HG02970 (cell line): ENCODE data around the gene KCNJ11.

Source experiments
- ATAC-seq: cut with Tn5 transposase; IDR thresholded peaks from one replicate; pipeline ENCODE4 v1.9.1; 2021; ENCODE audit warnings: mild to moderate bottlenecking, moderate library complexity, moderate number of reproducible peaks; ENCODE audit not compliant: unreplicated experiment, low FRiP score

KCNJ11 gene

GRCh38 chr11:17410606-17411379 is 22.3 kb upstream of the KCNJ11 start:
- no peak for ATAC-seq

GRCh38 chr11:17408641-17409040 is 20.2 kb upstream of the KCNJ11 start:
- ATAC-seq: no peak

- no peak for ATAC-seq
These were observed 19.6 kb upstream of the KCNJ11 start for GRCh38 chr11:17408026-17408425.

- ATAC-seq: no peak
These were observed 19.1 kb upstream of the KCNJ11 start for GRCh38 chr11:17407575-17407974.

- no peak for ATAC-seq
These were observed 18.3 kb upstream of the KCNJ11 start for GRCh38 chr11:17406818-17407149.

- no peak for ATAC-seq
These were observed 17.8 kb upstream of the KCNJ11 start for GRCh38 chr11:17406082-17406817.

GRCh38 chr11:17405232-17406005 is 17.0 kb upstream of the KCNJ11 start:
- ATAC-seq: no peak

- ATAC-seq: no peak
These were observed 15.7 kb upstream of the KCNJ11 start for GRCh38 chr11:17403980-17404759.

GRCh38 chr11:17402486-17402885 is 14.0 kb upstream of the KCNJ11 start:
- no peak for ATAC-seq

GRCh38 chr11:17401841-17402240 is 13.4 kb upstream of the KCNJ11 start:
- no peak for ATAC-seq

GRCh38 chr11:17401316-17401715 is 12.9 kb upstream of the KCNJ11 start:
- ATAC-seq: no peak

- ATAC-seq: no peak
These were observed 11.8 kb upstream of the KCNJ11 start for GRCh38 chr11:17400048-17400775.

GRCh38 chr11:17399236-17399635 is 10.8 kb upstream of the KCNJ11 start:
- no peak for ATAC-seq

- ATAC-seq: no peak
These were observed 9.0 kb upstream of the KCNJ11 start for GRCh38 chr11:17397311-17398002.

GRCh38 chr11:17396598-17397310 is 8.3 kb upstream of the KCNJ11 start:
- ATAC-seq: no peak

- no peak for ATAC-seq
These were observed 7.5 kb upstream of the KCNJ11 start for GRCh38 chr11:17395978-17396377.

GRCh38 chr11:17395554-17395961 is 7.1 kb upstream of the KCNJ11 start:
- ATAC-seq: no peak

GRCh38 chr11:17394743-17395390 is 6.4 kb upstream of the KCNJ11 start:
- ATAC-seq: no peak
